ENCODE data around the gene CTNNA3.

DNA sequence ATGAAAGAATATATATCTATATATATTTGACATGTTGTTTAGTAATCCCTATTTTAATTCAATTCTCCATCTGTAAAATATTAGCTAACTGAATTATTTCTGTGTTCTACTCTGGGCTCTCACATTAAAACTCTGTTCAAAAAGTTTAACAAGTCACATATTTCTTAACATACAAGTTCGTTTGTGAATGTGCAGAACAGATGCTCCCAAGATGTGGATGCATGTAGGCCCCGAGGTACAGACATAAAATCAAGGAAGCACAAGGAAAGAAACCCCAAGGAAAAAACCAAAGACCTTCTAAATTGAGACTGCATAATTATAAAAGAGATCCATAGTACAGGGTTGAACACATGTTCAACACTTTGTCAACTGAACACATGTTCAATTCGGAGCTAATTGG, 595.0 kb downstream of the CTNNA3 start:
- TF ChIP-seq, protein P1, sequence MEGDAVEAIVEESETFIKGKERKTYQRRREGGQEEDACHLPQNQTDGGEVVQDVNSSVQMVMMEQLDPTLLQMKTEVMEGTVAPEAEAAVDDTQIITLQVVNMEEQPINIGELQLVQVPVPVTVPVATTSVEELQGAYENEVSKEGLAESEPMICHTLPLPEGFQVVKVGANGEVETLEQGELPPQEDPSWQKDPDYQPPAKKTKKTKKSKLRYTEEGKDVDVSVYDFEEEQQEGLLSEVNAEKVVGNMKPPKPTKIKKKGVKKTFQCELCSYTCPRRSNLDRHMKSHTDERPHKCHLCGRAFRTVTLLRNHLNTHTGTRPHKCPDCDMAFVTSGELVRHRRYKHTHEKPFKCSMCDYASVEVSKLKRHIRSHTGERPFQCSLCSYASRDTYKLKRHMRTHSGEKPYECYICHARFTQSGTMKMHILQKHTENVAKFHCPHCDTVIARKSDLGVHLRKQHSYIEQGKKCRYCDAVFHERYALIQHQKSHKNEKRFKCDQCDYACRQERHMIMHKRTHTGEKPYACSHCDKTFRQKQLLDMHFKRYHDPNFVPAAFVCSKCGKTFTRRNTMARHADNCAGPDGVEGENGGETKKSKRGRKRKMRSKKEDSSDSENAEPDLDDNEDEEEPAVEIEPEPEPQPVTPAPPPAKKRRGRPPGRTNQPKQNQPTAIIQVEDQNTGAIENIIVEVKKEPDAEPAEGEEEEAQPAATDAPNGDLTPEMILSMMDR (IDR thresholded peaks at IDR 0.05), result no peak
- TF ChIP-seq POLR2A (IDR thresholded peaks at IDR 0.05), result no peak

Measured in uterus (tissue), 2 donors.